Measurements from ENCODE around the gene GAB2. TPM values are rescaled to one million over a fixed set of nuclear protein-coding genes. Genes with fewer than 3 reads are reported as not detected.

The GAB2 gene
- total RNA-seq, 2 experiments from 2014 or later = 1.2 to 1.3 TPM

- intact Hi-C loops (cut with micrococcal nuclease; ENCODE audit: unreplicated experiment) = no loop called here
- POLR2A ChIA-PET = interaction anchor here (0.6 to 0.7 kb wide), 3 partner anchors 10 to 784 kb away, joined by 3 read pairs; no protein-coding TSS in a partner anchor
These were observed 172.9 kb downstream of the GAB2 start for GRCh38 chr11:78244546-78245255.

GRCh38 chr11:78244080-78244479 lies 173.5 kb downstream of the GAB2 start:
- H3K79me2 ChIP-seq (ENCODE audit: insufficient read depth, low read depth, low read length) = no peaks in the 10 kb centered on the region
- H3K4me1 ChIP-seq (ENCODE audit: insufficient read depth, low read length, poor library complexity, severe bottlenecking) = no peaks in the 10 kb centered on the region
- ChIA-PET POLR2A (interaction anchor here (0.6 to 0.7 kb wide), 2 partner anchors 10 to 784 kb away, joined by 3 read pairs; no protein-coding TSS in a partner anchor), CTCF (ENCODE audit: unreplicated experiment) (no interaction called here)
- H4K20me1 ChIP-seq (ENCODE audit: insufficient read depth, low read length) = no peaks in the 10 kb centered on the region
- intact Hi-C loops (cut with micrococcal nuclease; ENCODE audit: unreplicated experiment) = no loop called here
- H3K9me3 ChIP-seq (ENCODE audit: low read length) = peaks cover 15% of the 10 kb centered on the region
- no peak overlapping the region for H3K4me3 ChIP-seq (ENCODE audit: low read depth, low read length, poor library complexity, severe bottlenecking)
- TF ChIP-seq CTCF (conservative IDR thresholded peaks at IDR 0.05; ENCODE audit: low read length) (no peak), EZH2phosphoT487 (IDR thresholded peaks at IDR 0.05; ENCODE audit: borderline replicate concordance, low read depth, low read length) (no peak)
- H2AFZ ChIP-seq (ENCODE audit: low read length) = no peak overlapping the region
- no peaks in the 10 kb centered on the region for H3K9me2 ChIP-seq (ENCODE audit: insufficient read depth, low read length)
- no peak overlapping the region for H3K4me2 ChIP-seq (ENCODE audit: low read length)
- DNase-seq (ENCODE audit: low spot score) = no peak
- no peak overlapping the region for H3K27ac ChIP-seq (ENCODE audit: low read depth, low read length, poor library complexity, severe bottlenecking)
- H3K36me3 ChIP-seq (ENCODE audit: insufficient read depth, low read length) = no peaks in the 10 kb centered on the region
- no TSS peak for BruUV-seq (replicated peaks)

More at GRCh38 chr11:78244546-78245255, 172.9 kb downstream of the GAB2 start:
- Histone ChIP-seq H3K79me2 (ENCODE audit: insufficient read depth, low read depth, low read length) (no peaks in the 10 kb centered on the region), H4K20me1 (ENCODE audit: insufficient read depth, low read length) (no peaks in the 10 kb centered on the region), H3K9me2 (ENCODE audit: insufficient read depth, low read length) (no peaks in the 10 kb centered on the region), H3K4me3 (ENCODE audit: low read depth, low read length, poor library complexity, severe bottlenecking) (no peak overlapping the region), H2AFZ (ENCODE audit: low read length) (no peak overlapping the region), H3K36me3 (ENCODE audit: insufficient read depth, low read length) (no peaks in the 10 kb centered on the region), H3K27ac (ENCODE audit: low read depth, low read length, poor library complexity, severe bottlenecking) (no peak overlapping the region), H3K9me3 (ENCODE audit: low read length) (peaks cover 15% of the 10 kb centered on the region), H3K4me1 (ENCODE audit: insufficient read depth, low read length, poor library complexity, severe bottlenecking) (no peaks in the 10 kb centered on the region), H3K4me2 (ENCODE audit: low read length) (no peak overlapping the region)
- TF ChIP-seq CTCF (conservative IDR thresholded peaks at IDR 0.05; ENCODE audit: low read length) (no peak), EZH2phosphoT487 (IDR thresholded peaks at IDR 0.05; ENCODE audit: borderline replicate concordance, low read depth, low read length) (no peak)
- DNase-seq (ENCODE audit: low spot score) = no peak
- BruUV-seq (replicated peaks) = no TSS peak
- CTCF ChIA-PET (ENCODE audit: unreplicated experiment) = no interaction called here

GRCh38 chr11:78241475-78241874 lies 176.1 kb downstream of the GAB2 start:
- TF ChIP-seq CTCF (conservative IDR thresholded peaks at IDR 0.05; ENCODE audit: low read length) (no peak), EZH2phosphoT487 (IDR thresholded peaks at IDR 0.05; ENCODE audit: borderline replicate concordance, low read depth, low read length) (no peak)
- no peak overlapping the region for H3K4me2 ChIP-seq (ENCODE audit: low read length)
- H2AFZ ChIP-seq (ENCODE audit: low read length) = no peak overlapping the region
- no peaks in the 10 kb centered on the region for H3K9me2 ChIP-seq (ENCODE audit: insufficient read depth, low read length)
- ChIA-PET POLR2A (no interaction called here), CTCF (ENCODE audit: unreplicated experiment) (no interaction called here)
- H3K9me3 ChIP-seq (ENCODE audit: low read length) = peaks cover 15% of the 10 kb centered on the region
- no peaks in the 10 kb centered on the region for H3K79me2 ChIP-seq (ENCODE audit: insufficient read depth, low read depth, low read length)
- no peak for DNase-seq (ENCODE audit: low spot score)
- H3K4me3 ChIP-seq (ENCODE audit: low read depth, low read length, poor library complexity, severe bottlenecking) = no peak overlapping the region
- H3K4me1 ChIP-seq (ENCODE audit: insufficient read depth, low read length, poor library complexity, severe bottlenecking) = no peaks in the 10 kb centered on the region
- intact Hi-C loops (cut with micrococcal nuclease; ENCODE audit: unreplicated experiment) = no loop called here
- no TSS peak for BruUV-seq (replicated peaks)
- no peaks in the 10 kb centered on the region for H4K20me1 ChIP-seq (ENCODE audit: insufficient read depth, low read length)
- H3K27ac ChIP-seq (ENCODE audit: low read depth, low read length, poor library complexity, severe bottlenecking) = no peak overlapping the region
- no peaks in the 10 kb centered on the region for H3K36me3 ChIP-seq (ENCODE audit: insufficient read depth, low read length)
